ENCODE data around the gene KIAA1614.

GRCh38 chr1:180912211-180912800 lies 391 bp upstream of the KIAA1614 start:
- no peak for TF ChIP-seq CTCF (IDR thresholded peaks at IDR 0.05)
- TF ChIP-seq POLR2A (IDR thresholded peaks at IDR 0.05), result no peak
- TF ChIP-seq POLR2AphosphoS5 (IDR thresholded peaks at IDR 0.05; ENCODE audit: insufficient read depth in 1 of 2, low read depth in 1 of 2), result no peak

Data from vagina (tissue), 2 donors.